LoVo (cell line): ENCODE data around the gene RBL2.
"Not testable (repeated sequence)": the region's sequence is repeated elsewhere in the genome, so short reads cannot be mapped to it uniquely, and the experiment has no call there.

Experiments used
- DNase-seq: peaks from one replicate; pipeline ENCODE4 v3.0.0-alpha.2; 2016; ENCODE audit warnings: low spot score

Gene RBL2

GRCh38 chr16:53504665-53505064 lies 70.4 kb downstream of the RBL2 start:
- DNase-seq = no peak

GRCh38 chr16:53506254-53506653 lies 72.0 kb downstream of the RBL2 start:
- no peak for DNase-seq

- DNase-seq = no peak
Measured at GRCh38 chr16:53507464-53508179, 73.4 kb downstream of the RBL2 start.

GRCh38 chr16:53509906-53510703 lies 75.8 kb downstream of the RBL2 start:
- DNase-seq = peak; percentile 64

- DNase-seq = no peak
Measured at GRCh38 chr16:53510704-53511070, 76.4 kb downstream of the RBL2 start.

GRCh38 chr16:53511084-53511402 lies 76.8 kb downstream of the RBL2 start:
- DNase-seq = no peak

- DNase-seq = peak; percentile 54
Measured at GRCh38 chr16:53511403-53512280, 77.4 kb downstream of the RBL2 start.

GRCh38 chr16:53512795-53513194 lies 78.5 kb downstream of the RBL2 start:
- DNase-seq = not testable (repeated sequence)

- DNase-seq = no peak
Measured at GRCh38 chr16:53515259-53515658, 81.0 kb downstream of the RBL2 start.

GRCh38 chr16:53515811-53516210 lies 81.5 kb downstream of the RBL2 start:
- no peak for DNase-seq

- DNase-seq = no peak
Measured at GRCh38 chr16:53517851-53518250, 83.6 kb downstream of the RBL2 start.

GRCh38 chr16:53518550-53519416 lies 84.5 kb downstream of the RBL2 start:
- DNase-seq = no peak

- DNase-seq = no peak
Measured at GRCh38 chr16:53519417-53520091, 85.3 kb downstream of the RBL2 start.

GRCh38 chr16:53523126-53523804 lies 89.0 kb downstream of the RBL2 start:
- DNase-seq = no peak

- no peak for DNase-seq
Measured at GRCh38 chr16:53523971-53524548, 89.8 kb downstream of the RBL2 start.

- DNase-seq = no peak
Measured at GRCh38 chr16:53528797-53529196, 94.5 kb downstream of the RBL2 start.

- no peak for DNase-seq
Measured at GRCh38 chr16:53529513-53529912, 95.2 kb downstream of the RBL2 start.

- DNase-seq = no peak
Measured at GRCh38 chr16:53530046-53530445, 95.8 kb downstream of the RBL2 start.

GRCh38 chr16:53530741-53531140 lies 96.5 kb downstream of the RBL2 start:
- no peak for DNase-seq

GRCh38 chr16:53534206-53534605 lies 99.9 kb downstream of the RBL2 start:
- DNase-seq = no peak
